Putamen (tissue), 1 donor: ENCODE measurements around the gene PTPN13.

Experiments used
- DNase-seq: peaks from one replicate; pipeline ENCODE4 v3.0.0-alpha.2; 2016; ENCODE audit warnings: low spot score

Gene PTPN13

GRCh38 chr4:86593688-86594558 is at the start of gene PTPN13:
PTPN13 (plus strand) TSS chr4:86594315; CDS start chr4:86635257, 40,942 bp downstream.
- peak; percentile 99 for DNase-seq

DNA sequence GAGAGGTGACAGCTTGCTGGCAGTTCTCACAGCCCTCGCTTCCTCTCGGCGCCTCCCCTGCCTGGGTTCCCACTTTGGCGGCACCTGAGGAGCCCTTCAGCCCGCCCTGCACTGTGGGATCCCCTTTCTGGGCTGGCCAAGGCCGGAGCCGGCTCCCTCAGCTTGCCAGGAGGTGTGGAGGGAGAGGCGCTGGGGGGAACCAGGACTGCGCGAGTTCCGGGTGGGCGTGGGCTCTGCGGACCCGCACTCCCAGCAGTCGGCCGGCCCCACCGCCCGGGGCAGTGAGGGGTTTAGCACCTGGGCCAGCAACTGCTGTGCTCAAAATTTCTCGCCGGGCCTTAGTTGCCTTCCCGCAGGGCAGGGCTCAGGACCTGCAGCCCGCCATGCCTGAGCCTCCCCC is 47.0 kb upstream of the PTPN13 start:
- DNase-seq: no peak

- DNase-seq: no peak
Observed at GRCh38 chr4:86549163-86549788, 44.8 kb upstream of the PTPN13 start.

- no peak for DNase-seq
Observed at GRCh38 chr4:86551387-86551786, 42.7 kb upstream of the PTPN13 start.

DNA sequence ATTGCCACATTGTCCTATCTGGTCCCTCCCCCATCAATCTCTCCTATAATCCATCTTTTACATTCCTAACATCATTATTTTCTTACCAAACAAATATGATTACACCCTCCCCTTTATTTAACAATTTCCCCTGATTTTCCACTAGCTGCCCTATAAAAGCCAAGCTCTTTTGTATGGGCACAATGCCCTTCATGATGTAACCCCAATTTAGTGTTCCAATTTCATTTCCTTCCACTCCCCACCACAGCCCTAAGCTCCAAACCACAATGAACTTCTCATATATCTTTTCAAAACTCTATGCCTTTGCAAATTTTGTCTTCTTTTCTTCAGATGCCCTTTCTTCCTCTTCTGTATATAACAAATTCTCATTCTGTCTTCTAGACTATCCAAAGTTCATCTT is 39.5 kb upstream of the PTPN13 start:
- DNase-seq: no peak

DNA sequence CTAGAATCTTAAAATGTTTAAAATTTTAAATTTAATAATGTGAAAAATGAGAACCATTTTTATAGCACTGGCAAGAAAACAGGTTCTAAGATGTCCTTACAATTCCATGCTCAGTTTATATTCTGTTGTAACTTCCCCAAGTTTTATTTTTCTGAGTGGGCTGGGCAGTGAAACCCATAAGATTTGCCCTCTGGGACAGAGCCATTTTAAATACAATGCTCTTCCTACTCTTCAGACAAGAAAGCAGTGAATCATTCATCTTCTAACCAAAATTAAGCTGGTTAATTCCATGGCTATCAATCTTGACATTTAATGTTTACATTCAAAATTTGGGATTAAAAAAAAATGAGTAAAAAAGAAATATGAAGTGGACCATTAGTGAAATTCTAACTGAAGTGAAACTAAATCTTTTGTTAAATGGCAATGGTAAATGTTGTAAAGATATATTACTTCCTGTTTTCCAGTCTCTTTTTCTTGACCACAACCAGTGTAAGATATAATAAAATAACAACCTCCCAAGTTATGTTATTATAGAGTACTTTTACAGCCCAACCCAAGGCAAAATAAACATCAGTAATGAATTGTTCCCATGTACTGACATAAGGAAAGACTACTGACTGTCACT is 37.2 kb upstream of the PTPN13 start:
- DNase-seq: no peak

DNA sequence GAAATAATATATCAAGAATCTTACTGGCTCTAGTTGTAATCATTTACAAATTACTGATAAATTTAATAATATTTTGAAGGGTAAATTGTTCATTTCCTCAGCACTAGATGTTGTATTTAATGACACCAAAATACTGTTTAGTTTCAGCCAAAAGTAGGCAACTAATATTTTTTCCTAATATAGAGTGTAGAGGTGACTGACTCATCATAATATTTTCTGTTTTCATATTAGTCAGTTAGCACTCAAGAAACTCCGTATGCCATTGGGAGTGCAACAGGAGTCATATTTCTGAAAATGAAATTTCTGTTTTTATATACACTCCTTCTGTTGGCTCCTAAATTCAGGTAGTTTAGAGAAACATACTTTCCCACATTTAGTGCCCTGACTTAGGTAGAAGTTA is 36.6 kb upstream of the PTPN13 start:
- DNase-seq: no peak

DNA sequence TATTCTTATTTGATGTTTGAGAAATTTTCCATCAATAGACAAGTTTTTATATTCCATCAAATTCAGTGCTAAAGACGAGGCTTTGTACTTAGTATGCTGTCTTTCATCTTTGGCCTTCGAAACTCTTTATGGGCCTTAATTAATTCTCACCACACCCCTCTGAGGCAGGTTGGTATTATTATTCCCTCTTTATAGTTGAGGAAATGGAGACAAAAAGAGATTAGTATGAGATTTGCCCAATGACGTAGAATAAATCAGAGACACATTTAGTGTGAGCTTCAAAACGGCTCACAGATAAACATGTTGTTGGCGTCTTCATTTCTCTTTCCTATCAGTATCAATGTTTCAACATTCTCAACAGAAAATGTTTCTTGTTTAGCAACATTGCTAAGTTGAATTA is 35.9 kb upstream of the PTPN13 start:
- DNase-seq: no peak

DNA sequence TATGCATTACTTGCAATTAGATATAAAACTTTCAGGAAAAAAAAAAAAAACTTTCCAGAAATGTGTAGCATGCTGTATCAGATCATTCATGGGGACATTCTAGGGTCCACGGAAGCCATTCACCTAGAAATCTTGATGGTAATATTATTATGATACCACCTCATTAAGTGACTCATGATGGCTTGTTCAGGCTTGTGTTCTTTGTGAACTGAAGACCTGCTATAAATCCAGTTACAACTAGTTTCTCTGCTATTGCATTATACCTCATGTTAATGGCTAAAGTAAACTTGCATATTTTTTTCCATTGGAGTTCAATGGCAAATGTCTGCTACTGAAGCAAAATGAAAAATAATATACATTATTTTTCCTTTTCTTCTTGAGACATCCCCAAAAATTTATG is 35.3 kb upstream of the PTPN13 start:
- DNase-seq: no peak

GRCh38 chr4:86560447-86560846 is 33.7 kb upstream of the PTPN13 start:
- DNase-seq: no peak

GRCh38 chr4:86561256-86561655 is 32.9 kb upstream of the PTPN13 start:
- DNase-seq: no peak

GRCh38 chr4:86563416-86563815 is 30.7 kb upstream of the PTPN13 start:
- DNase-seq: no peak

GRCh38 chr4:86564795-86565194 is 29.3 kb upstream of the PTPN13 start:
- peak; percentile 23 for DNase-seq

GRCh38 chr4:86565651-86566050 is 28.5 kb upstream of the PTPN13 start:
- DNase-seq: no peak

GRCh38 chr4:86569103-86569870 is 24.8 kb upstream of the PTPN13 start:
- DNase-seq: no peak

GRCh38 chr4:86579941-86580340 is 14.2 kb upstream of the PTPN13 start:
- DNase-seq: no peak

GRCh38 chr4:86582410-86582809 is 11.7 kb upstream of the PTPN13 start:
- DNase-seq: no peak

- DNase-seq: no peak
Observed at GRCh38 chr4:86586160-86586572, 7.9 kb upstream of the PTPN13 start.

DNA sequence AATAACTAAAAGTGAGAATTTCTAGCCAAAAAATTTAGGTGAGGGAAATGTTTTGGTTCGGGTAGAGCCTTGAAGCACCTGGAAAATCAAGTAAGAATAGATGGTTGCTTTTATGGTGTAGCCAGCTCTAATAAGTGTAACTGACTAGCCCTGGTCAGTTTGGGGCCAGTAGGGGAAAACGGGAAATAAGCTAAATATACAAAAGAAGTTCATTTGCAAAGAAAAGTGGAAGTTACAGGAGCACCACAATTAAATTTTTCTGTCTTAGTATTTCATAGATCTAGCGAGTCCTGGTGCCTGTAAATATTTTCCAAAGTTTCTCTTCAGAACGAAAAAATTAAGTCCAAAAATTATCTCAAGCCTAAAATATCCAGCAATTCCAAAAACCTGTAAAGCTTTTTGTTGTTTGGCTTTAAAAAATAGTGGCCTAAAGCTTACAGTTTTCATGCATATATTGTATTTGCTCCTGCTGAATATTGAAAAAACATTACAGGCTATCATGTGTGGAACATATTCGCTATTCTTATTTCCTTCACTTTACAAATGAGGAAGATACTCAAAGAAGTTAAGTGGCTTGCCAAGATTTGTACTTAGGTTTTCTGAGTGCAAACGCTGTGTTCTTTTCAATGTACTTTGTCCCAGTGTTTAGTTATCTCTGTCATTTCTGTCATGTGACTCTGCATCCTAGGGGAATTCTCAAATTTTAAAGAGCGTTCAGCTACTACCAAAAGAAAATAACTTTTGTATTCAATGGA is 7.3 kb upstream of the PTPN13 start:
- no peak for DNase-seq

DNA sequence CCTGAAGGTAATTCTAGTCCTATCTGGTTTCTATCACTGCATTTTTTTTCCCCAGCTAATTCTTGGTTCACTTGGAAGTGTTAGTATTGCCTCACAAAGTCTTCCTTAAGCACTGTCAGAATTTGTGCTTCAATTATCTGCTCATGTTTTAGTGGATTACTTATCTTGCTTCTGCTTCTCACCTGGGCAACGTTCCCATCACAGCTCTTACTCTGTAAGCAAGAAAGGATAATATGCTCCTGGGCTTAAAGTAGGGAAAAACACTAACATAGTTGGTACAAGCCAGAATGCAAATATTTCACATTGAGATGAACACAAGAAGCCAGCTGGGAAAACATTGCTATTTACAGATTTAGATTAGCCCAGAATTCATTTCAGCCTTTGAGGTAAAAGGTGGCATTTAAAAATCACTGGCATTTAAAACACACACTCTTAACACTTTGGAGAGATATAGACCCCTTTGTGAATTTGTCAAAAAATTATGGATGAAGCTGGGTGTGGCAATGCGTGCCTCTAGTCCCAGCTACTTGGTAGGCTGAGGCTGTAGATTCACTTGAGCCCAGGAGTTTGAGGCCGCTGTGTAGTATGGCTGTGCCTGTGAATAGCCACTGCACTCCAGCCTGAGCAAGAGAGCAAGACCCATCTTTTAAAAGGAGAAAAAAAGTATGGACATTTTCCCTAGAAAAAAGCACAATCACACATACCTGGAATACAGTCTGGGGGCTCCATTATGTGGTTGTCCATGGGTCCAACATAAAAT is 6.6 kb upstream of the PTPN13 start:
- no peak for DNase-seq
